ENCODE data around the gene ANAPC4.
A peak's percentile ranks its signal among the peaks of the same experiment; 100 is the strongest.

The ANAPC4 gene

GRCh38 chr4:25346913-25347312 lies 30.1 kb upstream of the ANAPC4 start:
- no peak for DNase-seq (ENCODE audit: low read depth)
- no peak for TF ChIP-seq CTCF (IDR thresholded peaks at IDR 0.05; ENCODE audit: control insufficient read depth, insufficient read depth, low read depth, low read length, missing control alignments)
- H3K4me3 ChIP-seq (ENCODE audit: control insufficient read depth, low read depth, low read length) = no peak overlapping the region

- DNase-seq (ENCODE audit: low read depth) = no peak
- no peak for TF ChIP-seq CTCF (IDR thresholded peaks at IDR 0.05; ENCODE audit: control insufficient read depth, insufficient read depth, low read depth, low read length, missing control alignments)
- H3K4me3 ChIP-seq (ENCODE audit: control insufficient read depth, low read depth, low read length) = no peak overlapping the region
Measured at GRCh38 chr4:25347473-25347872, 29.6 kb upstream of the ANAPC4 start.

GRCh38 chr4:25347971-25348370 lies 29.1 kb upstream of the ANAPC4 start:
- no peak overlapping the region for H3K4me3 ChIP-seq (ENCODE audit: control insufficient read depth, low read depth, low read length)
- no peak for DNase-seq (ENCODE audit: low read depth)
- no peak for TF ChIP-seq CTCF (IDR thresholded peaks at IDR 0.05; ENCODE audit: control insufficient read depth, insufficient read depth, low read depth, low read length, missing control alignments)

GRCh38 chr4:25350561-25350960 lies 26.5 kb upstream of the ANAPC4 start:
- no peak overlapping the region for H3K4me3 ChIP-seq (ENCODE audit: control insufficient read depth, low read depth, low read length)
- no peak for DNase-seq (ENCODE audit: low read depth)
- TF ChIP-seq CTCF (IDR thresholded peaks at IDR 0.05; ENCODE audit: control insufficient read depth, insufficient read depth, low read depth, low read length, missing control alignments) = no peak

GRCh38 chr4:25351777-25352416 lies 25.2 kb upstream of the ANAPC4 start:
- peak; percentile 32 for DNase-seq (ENCODE audit: low read depth)
- no peak for TF ChIP-seq CTCF (IDR thresholded peaks at IDR 0.05; ENCODE audit: control insufficient read depth, insufficient read depth, low read depth, low read length, missing control alignments)
- no peak overlapping the region for H3K4me3 ChIP-seq (ENCODE audit: control insufficient read depth, low read depth, low read length)

- no peak for TF ChIP-seq CTCF (IDR thresholded peaks at IDR 0.05; ENCODE audit: control insufficient read depth, insufficient read depth, low read depth, low read length, missing control alignments)
- DNase-seq (ENCODE audit: low read depth) = no peak
- H3K4me3 ChIP-seq (ENCODE audit: control insufficient read depth, low read depth, low read length) = no peak overlapping the region
Measured at GRCh38 chr4:25356068-25356467, 21.0 kb upstream of the ANAPC4 start.
